ENCODE data around the gene MYMK.

Gene MYMK

GRCh38 chr9:133508046-133508445, 16.7 kb downstream of the MYMK start:
- TF ChIP-seq CTCF (IDR thresholded peaks at IDR 0.05), result no peak

GRCh38 chr9:133507246-133507965, 17.4 kb downstream of the MYMK start:
- no peak for TF ChIP-seq CTCF (IDR thresholded peaks at IDR 0.05)

GRCh38 chr9:133506653-133507038, 18.1 kb downstream of the MYMK start:
- no peak for TF ChIP-seq CTCF (IDR thresholded peaks at IDR 0.05)

GRCh38 chr9:133505901-133506652, 18.7 kb downstream of the MYMK start:
- TF ChIP-seq CTCF (IDR thresholded peaks at IDR 0.05), result no peak

- no peak for TF ChIP-seq CTCF (IDR thresholded peaks at IDR 0.05)
Measured at GRCh38 chr9:133505186-133505830, 19.5 kb downstream of the MYMK start.

- TF ChIP-seq CTCF (IDR thresholded peaks at IDR 0.05), result no peak
Measured at GRCh38 chr9:133502112-133502511, 22.6 kb downstream of the MYMK start.

GRCh38 chr9:133499892-133500270, 24.9 kb downstream of the MYMK start:
- TF ChIP-seq CTCF (IDR thresholded peaks at IDR 0.05), result no peak

Data from LNCAP (cell line).